DND-41 (cell line): ENCODE measurements around the gene NPW.

ENCODE experiments used
- ATAC-seq: fragments of 200-7000 bp; cut with Tn5 transposase; 3 replicates; pipeline ENCODE4 v1.9.1; 2021; ENCODE audit warnings: low read depth; ENCODE audit not compliant: insufficient read depth
- DNase-seq: peaks from one replicate; pipeline ENCODE4 v3.0.0-alpha.2; 2020
- H2AFZ ChIP-seq: 2 replicates; pipeline ENCODE4 v1.6.0; 2012; ENCODE audit warnings: low read depth, low read length
- H3K27ac ChIP-seq: 2 replicates; pipeline ENCODE4 v1.5.1; 2012; ENCODE audit warnings: low read length, inconsistent platforms
- H3K27me3 ChIP-seq: fragments of 200-600 bp; sonication (generic); 2 replicates; pipeline ENCODE4 v1.6.0; 2012; ENCODE audit warnings: low read length, mild to moderate bottlenecking, inconsistent platforms; ENCODE audit not compliant: insufficient read depth, poor library complexity
- H3K36me3 ChIP-seq: 2 replicates; pipeline ENCODE4 v1.5.1; 2012; ENCODE audit warnings: low read length, inconsistent platforms; ENCODE audit not compliant: insufficient read depth
- H3K4me1 ChIP-seq: 2 replicates; pipeline ENCODE4 v1.5.1; 2012; ENCODE audit warnings: mild to moderate bottlenecking, low read length; ENCODE audit not compliant: insufficient read depth
- H3K4me2 ChIP-seq: 2 replicates; pipeline ENCODE4 v1.6.0; 2012; ENCODE audit warnings: mild to moderate bottlenecking, moderate library complexity, low read length, inconsistent platforms; ENCODE audit not compliant: insufficient read depth
- H3K4me3 ChIP-seq, 2 experiments: fragments of 200-600 bp in 1 of 2; shearing (Covaris generic) in 1 of 2; 2 replicates each; pipeline ENCODE4 v1.5.1; 2012 to 2016; ENCODE audit warnings: inconsistent platforms in 2 of 2, low read length in 2 of 2, mild to moderate bottlenecking in 2 of 2, low read depth in 1 of 2, moderate library complexity in 1 of 2
- H3K79me2 ChIP-seq: 2 replicates; pipeline ENCODE4 v1.6.0; 2012; ENCODE audit warnings: low read length, inconsistent platforms; ENCODE audit not compliant: insufficient read depth
- H3K9ac ChIP-seq: 2 replicates; pipeline ENCODE4 v1.6.0; 2012; ENCODE audit warnings: low read depth, mild to moderate bottlenecking, inconsistent platforms, low read length, moderate library complexity
- H3K9me3 ChIP-seq: 2 replicates; pipeline ENCODE4 v1.5.1; 2012; ENCODE audit warnings: low read length, moderate library complexity, mild to moderate bottlenecking, inconsistent platforms; ENCODE audit not compliant: insufficient read depth, severe bottlenecking
- H4K20me1 ChIP-seq: 2 replicates; pipeline ENCODE4 v1.6.0; 2012; ENCODE audit warnings: low read length; ENCODE audit not compliant: insufficient read depth
- EZH2 ChIP-seq: IDR thresholded peaks from 3 replicates; pipeline ENCODE4 v1.6.1; 2012; ENCODE audit warnings: borderline replicate concordance, low read depth, mild to moderate bottlenecking, moderate library complexity, low read length, inconsistent platforms; ENCODE audit not compliant: severe bottlenecking
- TF ChIP-seq, protein P1 (sequence below): IDR thresholded peaks from 2 replicates; pipeline ENCODE4 v1.5.1; 2012; ENCODE audit warnings: borderline replicate concordance, low read length, moderate library complexity, mild to moderate bottlenecking; ENCODE audit not compliant: poor library complexity, severe bottlenecking; ENCODE audit errors: extremely low read depth

NPW gene

DNA sequence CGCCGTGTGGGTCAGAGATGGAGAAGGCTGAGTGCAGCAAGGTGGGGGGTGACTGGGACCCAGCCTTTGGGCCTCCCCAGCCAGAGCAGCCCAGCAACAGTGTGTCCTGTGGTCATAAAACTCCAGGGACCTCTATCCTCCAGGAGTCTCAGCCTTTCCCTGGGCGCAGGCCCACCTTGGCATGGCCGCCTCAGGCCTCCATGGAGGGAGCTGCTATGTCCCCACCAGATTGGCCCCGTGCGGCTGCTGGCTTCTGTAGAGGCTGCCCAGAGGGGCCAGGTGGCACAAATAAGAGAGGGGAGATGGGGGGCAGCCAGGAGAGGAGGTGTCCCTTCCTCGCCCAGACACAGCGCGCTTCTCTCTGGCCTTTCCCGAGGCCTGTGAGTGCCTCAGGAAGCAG lies 32.4 kb upstream of the NPW start:
- Histone ChIP-seq H3K9ac (no peak overlapping the region), H2AFZ (no peak overlapping the region), H3K79me2 (peaks cover 18% of the 10 kb centered on the region), H3K4me1 (peaks cover 24% of the 10 kb centered on the region), H4K20me1 (no peaks in the 10 kb centered on the region), H3K4me2 (no peak overlapping the region), H3K36me3 (peaks cover 16% of the 10 kb centered on the region), H3K27ac (no peak overlapping the region), H3K9me3 (no peaks in the 10 kb centered on the region), H3K27me3 (peaks cover 12% of the 10 kb centered on the region), H3K4me3 (no peak overlapping the region)
- TF ChIP-seq, protein P1, sequence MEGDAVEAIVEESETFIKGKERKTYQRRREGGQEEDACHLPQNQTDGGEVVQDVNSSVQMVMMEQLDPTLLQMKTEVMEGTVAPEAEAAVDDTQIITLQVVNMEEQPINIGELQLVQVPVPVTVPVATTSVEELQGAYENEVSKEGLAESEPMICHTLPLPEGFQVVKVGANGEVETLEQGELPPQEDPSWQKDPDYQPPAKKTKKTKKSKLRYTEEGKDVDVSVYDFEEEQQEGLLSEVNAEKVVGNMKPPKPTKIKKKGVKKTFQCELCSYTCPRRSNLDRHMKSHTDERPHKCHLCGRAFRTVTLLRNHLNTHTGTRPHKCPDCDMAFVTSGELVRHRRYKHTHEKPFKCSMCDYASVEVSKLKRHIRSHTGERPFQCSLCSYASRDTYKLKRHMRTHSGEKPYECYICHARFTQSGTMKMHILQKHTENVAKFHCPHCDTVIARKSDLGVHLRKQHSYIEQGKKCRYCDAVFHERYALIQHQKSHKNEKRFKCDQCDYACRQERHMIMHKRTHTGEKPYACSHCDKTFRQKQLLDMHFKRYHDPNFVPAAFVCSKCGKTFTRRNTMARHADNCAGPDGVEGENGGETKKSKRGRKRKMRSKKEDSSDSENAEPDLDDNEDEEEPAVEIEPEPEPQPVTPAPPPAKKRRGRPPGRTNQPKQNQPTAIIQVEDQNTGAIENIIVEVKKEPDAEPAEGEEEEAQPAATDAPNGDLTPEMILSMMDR: no peak
- TF ChIP-seq EZH2: no peak
- ATAC-seq: no peak
- no peak for DNase-seq

DNA sequence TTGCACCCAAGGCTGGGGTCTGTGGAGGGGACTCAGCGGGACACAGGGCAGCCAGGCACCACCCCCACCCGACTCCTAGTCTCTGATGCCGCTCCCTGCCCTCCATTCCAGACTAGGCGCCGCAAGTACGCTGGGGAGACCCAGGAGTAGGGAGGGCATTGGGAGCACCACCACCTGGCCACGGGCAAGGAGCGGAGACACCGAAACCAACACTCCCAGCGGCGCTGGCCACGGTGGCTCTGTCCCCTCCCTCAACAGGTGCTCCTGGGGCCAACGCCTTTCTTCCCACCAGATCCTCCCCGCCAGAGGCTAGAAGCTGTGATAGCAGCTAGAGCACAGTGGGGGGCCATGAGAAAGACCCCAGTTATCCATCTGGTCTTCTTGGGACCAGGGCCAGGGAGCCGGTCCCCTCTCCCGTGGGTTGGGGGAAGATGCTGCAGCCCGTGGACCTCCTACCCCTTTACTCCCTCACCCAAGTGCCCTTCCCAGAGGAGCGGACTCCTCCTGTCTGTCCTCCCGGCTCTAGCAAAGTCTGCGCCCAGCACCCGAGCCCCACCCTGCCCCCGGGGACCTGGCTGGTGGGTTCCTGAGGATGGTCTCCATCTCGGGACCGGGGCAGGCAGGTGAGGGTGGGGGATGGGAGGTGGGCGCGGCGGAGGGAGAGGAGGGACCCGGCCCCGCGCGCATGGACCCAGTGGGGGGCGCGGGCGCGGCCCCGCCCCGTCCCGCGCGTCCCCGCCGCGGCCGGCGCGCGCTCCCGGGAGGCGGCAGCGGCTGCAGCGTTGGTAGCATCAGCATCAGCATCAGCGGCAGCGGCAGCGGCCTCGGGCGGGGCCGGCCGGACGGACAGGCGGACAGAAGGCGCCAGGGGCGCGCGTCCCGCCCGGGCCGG lies 30.1 kb upstream of the NPW start, which contains the start of gene SYNGR3:
Gene SYNGR3, plus strand, starts transcription at position 762 of the 892 bp plus-strand sequence. CDS start 133 bp downstream, outside the sequence.
- Histone ChIP-seq H3K27ac (no peak within 1 kb of the TSS), H3K36me3 (peaks cover 16% of the 10 kb centered on the region), H3K9ac (no peak within 1 kb of the TSS), H3K9me3 (no peaks in the 10 kb centered on the region), H3K4me2 (no peak within 1 kb of the TSS), H3K4me1 (peaks cover 12% of the 10 kb centered on the region), H2AFZ (no peak within 1 kb of the TSS), H3K27me3 (no peaks in the 10 kb centered on the region), H3K4me3 (no peak within 1 kb of the TSS), H3K79me2 (peaks cover 9% of the 10 kb centered on the region), H4K20me1 (no peaks in the 10 kb centered on the region)
- DNase-seq (no peak), ATAC-seq (no peak)
- TF ChIP-seq EZH2: no peak
- TF ChIP-seq, protein P1: no peak

DNA sequence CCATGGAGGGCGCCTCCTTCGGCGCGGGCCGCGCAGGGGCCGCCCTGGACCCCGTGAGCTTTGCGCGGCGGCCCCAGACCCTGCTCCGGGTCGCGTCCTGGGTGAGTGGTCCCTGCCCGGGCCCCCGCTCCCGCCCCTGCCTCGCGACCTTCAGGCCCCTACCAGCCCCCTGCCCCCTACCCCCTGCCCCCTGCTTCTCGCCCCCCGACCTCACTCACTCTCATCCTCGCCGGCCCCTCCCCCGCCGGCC lies 29.6 kb upstream of the NPW start:
- no peak overlapping the region for H3K9ac ChIP-seq
- H3K79me2 ChIP-seq: peaks cover 3% of the 10 kb centered on the region
- H3K4me2 ChIP-seq: no peak overlapping the region
- peaks cover 6% of the 10 kb centered on the region for H3K4me1 ChIP-seq
- no peak for ATAC-seq
- no peak for DNase-seq
- H3K4me3 ChIP-seq: no peak overlapping the region
- TF ChIP-seq EZH2: no peak
- TF ChIP-seq, protein P1: no peak
- no peaks in the 10 kb centered on the region for H3K27me3 ChIP-seq
- no peaks in the 10 kb centered on the region for H4K20me1 ChIP-seq
- H3K36me3 ChIP-seq: peaks cover 13% of the 10 kb centered on the region
- no peak overlapping the region for H3K27ac ChIP-seq
- no peaks in the 10 kb centered on the region for H3K9me3 ChIP-seq
- H2AFZ ChIP-seq: no peak overlapping the region
